SJSA1 (cell line): ENCODE measurements around the gene RAD51B. TPM values are rescaled to one million over a fixed set of nuclear protein-coding genes. Genes with fewer than 3 reads are reported as not detected.
"Not testable (repeated sequence)": the region's sequence is repeated elsewhere in the genome, so short reads cannot be mapped to it uniquely, and the experiment has no call there.

Experiments used
- DNase-seq, 2 experiments: peaks; one replicate each; pipeline ENCODE4 v3.0.0-alpha.2; 2015 to 2020; ENCODE audit warnings: low spot score in 2 of 2, low read depth in 1 of 2
- H3K27ac ChIP-seq: fragments of 250-450 bp; sonication (Bioruptor Pico); 2 replicates; pipeline ENCODE4 v1.5.1; 2020; ENCODE audit warnings: mild to moderate bottlenecking, moderate library complexity
- H3K27me3 ChIP-seq: fragments of 250-450 bp; sonication (Bioruptor Pico); replicated peaks from 2 replicates; pipeline ENCODE4 v1.5.1; 2020; ENCODE audit warnings: mild to moderate bottlenecking, moderate library complexity
- H3K36me3 ChIP-seq: fragments of 250-450 bp; sonication (Bioruptor Pico); 2 replicates; pipeline ENCODE4 v1.5.1; 2020; ENCODE audit warnings: mild to moderate bottlenecking
- H3K4me1 ChIP-seq: fragments of 250-450 bp; sonication (Bioruptor Pico); replicated peaks from 2 replicates; pipeline ENCODE4 v1.6.1; 2021; ENCODE audit warnings: mild to moderate bottlenecking
- H3K4me3 ChIP-seq: fragments of 250-450 bp; sonication (Bioruptor Pico); 2 replicates; pipeline ENCODE4 v1.5.1; 2020; ENCODE audit warnings: mild to moderate bottlenecking
- H3K9me3 ChIP-seq: fragments of 250-450 bp; sonication (Bioruptor Pico); replicated peaks from 2 replicates; pipeline ENCODE4 v1.5.1; 2020; ENCODE audit warnings: mild to moderate bottlenecking
- total RNA-seq: library from RNA; depleted of rRNA; stranded (reverse); fragments of >200 nt; shearing (Covaris generic); gene quantifications from 2 replicates; pipeline ENCODE4 v1.2.3, GENCODE V29; 2014

Gene RAD51B
- total RNA-seq, 1 experiment from 2014 or later = 4.7 TPM

GRCh38 chr14:67977434-67978034, 158.0 kb downstream of the RAD51B start:
- Histone ChIP-seq H3K27me3 (no peaks in the 10 kb centered on the region), H3K4me3 (no peak overlapping the region), H3K36me3 (no peaks in the 10 kb centered on the region), H3K27ac (no peak overlapping the region), H3K4me1 (peaks cover 15% of the 10 kb centered on the region), H3K9me3 (no peaks in the 10 kb centered on the region)
- no peak for DNase-seq

- peaks cover 3% of the 10 kb centered on the region; the same call in 1 of the 2 replicates for H3K4me1 ChIP-seq
- no peak overlapping the region for H3K27ac ChIP-seq
- H3K4me3 ChIP-seq = no peak overlapping the region
- H3K27me3 ChIP-seq = no peaks in the 10 kb centered on the region
- H3K36me3 ChIP-seq = no peaks in the 10 kb centered on the region
- DNase-seq = no peak
- no peaks in the 10 kb centered on the region for H3K9me3 ChIP-seq
These were observed 159.2 kb downstream of the RAD51B start for GRCh38 chr14:67978749-67979148.

GRCh38 chr14:67982711-67983608, 163.4 kb downstream of the RAD51B start:
- Histone ChIP-seq H3K36me3 (no peaks in the 10 kb centered on the region), H3K4me1 (peaks cover 16% of the 10 kb centered on the region), H3K27ac (no peak overlapping the region), H3K4me3 (no peak overlapping the region), H3K27me3 (no peaks in the 10 kb centered on the region), H3K9me3 (no peaks in the 10 kb centered on the region)
- DNase-seq = no peak

GRCh38 chr14:67984274-67984673, 164.7 kb downstream of the RAD51B start:
- Histone ChIP-seq H3K27ac (no peak overlapping the region), H3K4me3 (no peak overlapping the region), H3K9me3 (no peaks in the 10 kb centered on the region), H3K4me1 (peaks cover 19% of the 10 kb centered on the region), H3K36me3 (no peaks in the 10 kb centered on the region), H3K27me3 (no peaks in the 10 kb centered on the region)
- no peak for DNase-seq

GRCh38 chr14:67986131-67986841, 166.7 kb downstream of the RAD51B start:
- Histone ChIP-seq H3K27me3 (no peaks in the 10 kb centered on the region), H3K36me3 (no peaks in the 10 kb centered on the region), H3K4me1 (peaks cover 19% of the 10 kb centered on the region), H3K27ac (peak overlapping the region; percentile 62), H3K9me3 (no peaks in the 10 kb centered on the region), H3K4me3 (no peak overlapping the region)
- DNase-seq = no peak

- DNase-seq = peak; percentile 49 to 71
- H3K4me1 ChIP-seq = peaks cover 19% of the 10 kb centered on the region
- no peaks in the 10 kb centered on the region for H3K27me3 ChIP-seq
- no peak overlapping the region for H3K4me3 ChIP-seq
- H3K9me3 ChIP-seq = no peaks in the 10 kb centered on the region
- H3K27ac ChIP-seq = peak overlapping the region; percentile 62
- no peaks in the 10 kb centered on the region for H3K36me3 ChIP-seq
These were observed 168.0 kb downstream of the RAD51B start for GRCh38 chr14:67987606-67988005.

- Histone ChIP-seq H3K4me1 (peaks cover 19% of the 10 kb centered on the region), H3K27ac (peak overlapping the region; percentile 62)
- H3K9me3 ChIP-seq, H3K27me3 ChIP-seq, H3K36me3 ChIP-seq, H3K4me3 ChIP-seq, DNase-seq: not testable (repeated sequence)
These were observed 168.6 kb downstream of the RAD51B start for GRCh38 chr14:67988210-67988609.

GRCh38 chr14:67990576-67990975, 171.0 kb downstream of the RAD51B start:
- no peak overlapping the region for H3K4me3 ChIP-seq
- H3K4me1 ChIP-seq = peaks cover 19% of the 10 kb centered on the region
- H3K36me3 ChIP-seq = no peaks in the 10 kb centered on the region
- DNase-seq = no peak
- no peak overlapping the region for H3K27ac ChIP-seq
- H3K9me3 ChIP-seq = no peaks in the 10 kb centered on the region
- no peaks in the 10 kb centered on the region for H3K27me3 ChIP-seq

GRCh38 chr14:67994531-67994930, 175.0 kb downstream of the RAD51B start:
- Histone ChIP-seq H3K27ac (no peak overlapping the region), H3K4me3 (no peak overlapping the region), H3K9me3 (no peaks in the 10 kb centered on the region), H3K4me1 (peaks cover 13% of the 10 kb centered on the region), H3K27me3 (no peaks in the 10 kb centered on the region), H3K36me3 (no peaks in the 10 kb centered on the region)
- no peak for DNase-seq

- H3K4me1 ChIP-seq = peaks cover 26% of the 10 kb centered on the region
- H3K4me3 ChIP-seq = no peak overlapping the region
- H3K36me3 ChIP-seq = no peaks in the 10 kb centered on the region
- no peaks in the 10 kb centered on the region for H3K9me3 ChIP-seq
- H3K27me3 ChIP-seq = no peaks in the 10 kb centered on the region
- no peak for DNase-seq
- no peak overlapping the region for H3K27ac ChIP-seq
These were observed 176.7 kb downstream of the RAD51B start for GRCh38 chr14:67996235-67996634.

- DNase-seq = no peak
- Histone ChIP-seq H3K27ac (peak overlapping the region; percentile 92), H3K27me3 (no peaks in the 10 kb centered on the region), H3K4me1 (peaks cover 26% of the 10 kb centered on the region), H3K36me3 (no peaks in the 10 kb centered on the region), H3K9me3 (no peaks in the 10 kb centered on the region), H3K4me3 (no peak overlapping the region)
These were observed 179.3 kb downstream of the RAD51B start for GRCh38 chr14:67998834-67999233.

GRCh38 chr14:67999290-67999689, 179.7 kb downstream of the RAD51B start:
- H3K27ac ChIP-seq = peak overlapping the region; percentile 92

GRCh38 chr14:67999705-68000384, 180.3 kb downstream of the RAD51B start:
- no peaks in the 10 kb centered on the region for H3K9me3 ChIP-seq
- peak overlapping the region; percentile 92 for H3K27ac ChIP-seq
- no peak overlapping the region for H3K4me3 ChIP-seq
- no peaks in the 10 kb centered on the region for H3K36me3 ChIP-seq
- DNase-seq = peak in 1 of 2 experiments; percentile 82
- no peaks in the 10 kb centered on the region for H3K27me3 ChIP-seq
- H3K4me1 ChIP-seq = peaks cover 26% of the 10 kb centered on the region

More at GRCh38 chr14:67999290-67999689, 179.7 kb downstream of the RAD51B start:
- peak in 1 of 2 experiments; percentile 52 for DNase-seq
- Histone ChIP-seq H3K9me3 (no peaks in the 10 kb centered on the region), H3K27me3 (no peaks in the 10 kb centered on the region), H3K4me3 (no peak overlapping the region), H3K36me3 (no peaks in the 10 kb centered on the region), H3K4me1 (peaks cover 26% of the 10 kb centered on the region)
